Naive thymus-derived CD8-positive, alpha-beta T cell (primary cell): ENCODE measurements around the gene URB1. TPM values are rescaled to one million over a fixed set of nuclear protein-coding genes. Genes with fewer than 3 reads are reported as not detected.
A peak's percentile ranks its signal among the peaks of the same experiment; 100 is the strongest.

Experiments
- ATAC-seq, 2 donors: fragments of 150-1000 bp; cut with Tn5 transposase in 1 of 2; sonication (Bioruptor Pico), chemical (Tn5 transposase) in 1 of 2; 1 replicate in 1 of 2; 2 replicates in 1 of 2; pipeline ENCODE4 v1.10.0; 2021; ENCODE audit warnings: mild to moderate bottlenecking in 2 of 2, moderate library complexity in 2 of 2
- POLR2A ChIA-PET: fragments of 350-600 bp; sonication (Branson Sonifier 250); formaldehyde crosslinking; loops from one replicate; lab custom pipeline; 2021; ENCODE audit warnings: antibody characterized with exemption; lab: Charles Lee
- DNase-seq, 10 donors: peaks; one replicate each; pipeline versions ENCODE4 v3.0.0 to v3.0.0-alpha.2; 2020 to 2022
- H3K27ac Mint-ChIP-seq, 10 donors: one replicate each; pipeline ENCODE4 v1.8.0; 2020 to 2022; ENCODE audit warnings: mild to moderate bottlenecking in 10 of 10, mixed read lengths in 10 of 10, moderate library complexity in 4 of 10, inconsistent platforms in 1 of 10
- H3K27me3 Mint-ChIP-seq, 5 donors: one replicate each; pipeline ENCODE4 v1.8.0; 2021 to 2022; ENCODE audit warnings: mixed read lengths in 5 of 5
- H3K36me3 Mint-ChIP-seq, 3 donors: one replicate each; pipeline ENCODE4 v1.8.0; 2020 to 2022; ENCODE audit warnings: mixed read lengths in 3 of 3, mild to moderate bottlenecking in 2 of 3, inconsistent platforms in 1 of 3
- H3K4me1 Mint-ChIP-seq, 4 donors: one replicate each; pipeline ENCODE4 v1.8.0; 2021 to 2022; ENCODE audit warnings: mixed read lengths in 4 of 4
- H3K4me3 Mint-ChIP-seq, 10 donors: one replicate each; pipeline ENCODE4 v1.8.0; 2020 to 2022; ENCODE audit warnings: mild to moderate bottlenecking in 10 of 10, mixed read lengths in 10 of 10, moderate library complexity in 6 of 10, inconsistent platforms in 1 of 10
- H3K9me3 Mint-ChIP-seq, 9 donors: one replicate each; pipeline ENCODE4 v1.8.0; 2020 to 2022; ENCODE audit warnings: mixed read lengths in 9 of 9, mild to moderate bottlenecking in 3 of 9, inconsistent platforms in 1 of 9, moderate library complexity in 1 of 9
- polyA plus RNA-seq, 3 donors: library from polyadenylated mRNA; unstranded; fragments of 300-500 nt; fragmentation: Illumina TruSeq; gene quantifications; one replicate each; pipeline ENCODE4 v1.2.3, GENCODE V29; 2021
- total RNA-seq, 8 experiments: library from RNA in 2 of 8; stranded (reverse) in 2 of 8; gene quantifications; one replicate each; pipeline ENCODE4 v1.2.3 and lab custom pipeline; 2021 to 2026

Gene URB1
- total and polyA plus RNA-seq, 5 experiments from 2014 or later = 2.2 to 22.7 (median 5.6) TPM

DNA sequence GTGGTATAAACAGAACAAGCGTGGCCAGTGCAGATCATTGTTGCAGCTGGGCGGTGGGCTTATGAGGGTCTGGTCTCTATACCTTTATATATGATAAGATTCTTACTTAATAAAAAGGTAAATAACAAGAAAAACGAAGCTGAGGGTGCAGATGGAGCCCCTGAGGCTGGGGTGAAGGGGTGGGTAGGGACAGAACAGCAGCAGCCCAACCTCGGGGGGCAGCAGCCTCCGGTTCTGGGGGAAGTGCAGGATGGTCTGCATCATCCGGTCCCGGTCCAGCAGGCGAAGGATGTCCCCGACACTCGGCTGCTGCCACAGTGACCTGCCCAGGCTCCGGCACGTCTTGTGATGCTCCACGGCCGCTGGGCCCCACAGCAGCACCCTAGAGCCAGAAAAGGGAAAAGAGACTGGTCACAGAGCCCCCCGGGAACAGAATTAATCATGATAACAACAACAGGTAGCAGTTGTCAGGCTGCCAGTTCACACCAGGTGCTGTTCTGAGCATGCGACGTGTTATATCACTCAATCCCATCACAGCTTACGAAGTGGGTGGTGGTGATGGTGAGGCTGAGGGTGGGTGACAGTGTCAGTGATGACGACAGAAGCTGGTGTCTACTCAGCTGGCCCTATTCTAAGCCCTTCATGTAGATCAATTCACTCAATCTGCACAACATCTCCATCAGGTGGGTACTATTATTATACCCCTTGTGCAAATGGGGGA is 58.7 kb downstream of the URB1 start:
- Mint-ChIP-seq H3K27ac (peak overlapping the region in 1 of 10 donors; percentile 21), H3K4me3 (no peak overlapping the region), H3K27me3 (no peaks in the 10 kb centered on the region), H3K36me3 (peaks cover 21 to 99% (median 53%) of the 10 kb centered on the region in 3 donors), H3K9me3 (no peaks in the 10 kb centered on the region), H3K4me1 (peaks cover 0 to 2% (median 1%) of the 10 kb centered on the region in 4 donors)
- ATAC-seq (no peak), DNase-seq (no peak)
- POLR2A ChIA-PET = no interaction called here

GRCh38 chr21:32332463-32332951 is 60.3 kb downstream of the URB1 start:
- H3K9me3 Mint-ChIP-seq = peaks cover 0 to 3% (median 0%) of the 10 kb centered on the region in 9 donors
- peaks cover 18 to 97% (median 63%) of the 10 kb centered on the region in 3 donors for H3K36me3 Mint-ChIP-seq
- no peak overlapping the region for H3K27ac Mint-ChIP-seq
- no peaks in the 10 kb centered on the region for H3K27me3 Mint-ChIP-seq
- ATAC-seq (no peak), DNase-seq (no peak)
- no peak overlapping the region for H3K4me3 Mint-ChIP-seq
- peaks cover 0 to 2% (median 1%) of the 10 kb centered on the region in 4 donors for H3K4me1 Mint-ChIP-seq
- POLR2A ChIA-PET = no interaction called here

- Mint-ChIP-seq H3K4me3 (no peak overlapping the region), H3K27ac (peak overlapping the region in 1 of 10 donors; percentile 19)
- DNase-seq = no peak
Observed at GRCh38 chr21:32331444-32332305, 61.1 kb downstream of the URB1 start.

DNA sequence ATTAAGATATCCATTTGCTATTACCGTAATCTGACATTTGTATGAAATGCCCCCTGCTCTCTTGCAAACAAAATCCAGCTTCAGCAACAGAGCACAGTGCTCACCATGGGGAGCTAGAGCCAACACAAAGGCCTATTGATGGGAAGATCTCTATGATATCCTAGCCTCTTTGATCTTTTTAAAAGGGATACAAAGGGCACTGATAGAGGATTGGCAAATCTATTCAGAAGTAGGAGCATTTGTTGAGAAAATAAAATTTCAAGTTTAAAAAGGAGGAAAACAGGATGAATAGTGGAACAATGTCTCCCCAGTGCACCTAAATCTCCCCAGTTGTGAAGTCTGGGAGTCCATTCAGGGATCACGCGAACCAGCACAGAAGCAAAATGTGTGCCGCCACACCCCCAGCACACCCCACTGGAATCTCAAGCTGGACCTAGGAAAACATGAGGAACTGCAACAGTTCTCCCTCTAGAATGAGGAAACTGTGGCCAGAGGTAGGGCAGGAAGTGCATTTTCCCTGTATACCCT is 62.0 kb downstream of the URB1 start:
- DNase-seq (no peak), ATAC-seq (no peak)
- Mint-ChIP-seq H3K36me3 (peaks cover 18 to 97% (median 70%) of the 10 kb centered on the region in 3 donors), H3K27me3 (no peaks in the 10 kb centered on the region), H3K27ac (peak overlapping the region in 2 of 10 donors; percentile 5 to 49), H3K4me3 (no peak overlapping the region), H3K4me1 (peaks cover 0 to 2% (median 1%) of the 10 kb centered on the region in 4 donors), H3K9me3 (peaks cover 0 to 3% (median 0%) of the 10 kb centered on the region in 9 donors)
- POLR2A ChIA-PET = no interaction called here

More at GRCh38 chr21:32331444-32332305, 61.1 kb downstream of the URB1 start:
- Mint-ChIP-seq H3K9me3 (peaks cover 0 to 3% (median 0%) of the 10 kb centered on the region in 9 donors), H3K4me1 (peaks cover 0 to 2% (median 1%) of the 10 kb centered on the region in 4 donors), H3K27me3 (no peaks in the 10 kb centered on the region), H3K36me3 (peaks cover 18 to 97% (median 71%) of the 10 kb centered on the region in 3 donors)
- POLR2A ChIA-PET = no interaction called here
- no peak for ATAC-seq

- Mint-ChIP-seq H3K9me3 (peaks cover 0 to 3% (median 0%) of the 10 kb centered on the region in 9 donors), H3K27me3 (no peaks in the 10 kb centered on the region), H3K36me3 (peaks cover 25 to 97% (median 67%) of the 10 kb centered on the region in 3 donors), H3K4me3 (no peak overlapping the region), H3K4me1 (peaks cover 0 to 2% (median 0%) of the 10 kb centered on the region in 4 donors), H3K27ac (no peak overlapping the region)
- no peak for ATAC-seq
- no peak for DNase-seq
- POLR2A ChIA-PET = no interaction called here
Observed at GRCh38 chr21:32329776-32330175, 63.0 kb downstream of the URB1 start.

GRCh38 chr21:32329331-32329730 is 63.5 kb downstream of the URB1 start:
- Mint-ChIP-seq H3K27ac (peak overlapping the region in 1 of 10 donors; percentile 24), H3K4me3 (no peak overlapping the region), H3K4me1 (peaks cover 0 to 2% (median 0%) of the 10 kb centered on the region in 4 donors), H3K27me3 (no peaks in the 10 kb centered on the region), H3K9me3 (peaks cover 0 to 3% (median 0%) of the 10 kb centered on the region in 9 donors), H3K36me3 (peaks cover 25 to 97% (median 70%) of the 10 kb centered on the region in 3 donors)
- DNase-seq (no peak), ATAC-seq (no peak)
- POLR2A ChIA-PET = no interaction called here

GRCh38 chr21:32328595-32328994 is 64.2 kb downstream of the URB1 start:
- POLR2A ChIA-PET = no interaction called here
- ATAC-seq (no peak), DNase-seq (no peak)
- Mint-ChIP-seq H3K4me1 (peaks cover 0 to 2% (median 0%) of the 10 kb centered on the region in 4 donors), H3K36me3 (peaks cover 25 to 97% (median 69%) of the 10 kb centered on the region in 3 donors), H3K9me3 (peaks cover 0 to 3% (median 0%) of the 10 kb centered on the region in 9 donors), H3K4me3 (no peak overlapping the region), H3K27ac (no peak overlapping the region), H3K27me3 (no peaks in the 10 kb centered on the region)

DNA sequence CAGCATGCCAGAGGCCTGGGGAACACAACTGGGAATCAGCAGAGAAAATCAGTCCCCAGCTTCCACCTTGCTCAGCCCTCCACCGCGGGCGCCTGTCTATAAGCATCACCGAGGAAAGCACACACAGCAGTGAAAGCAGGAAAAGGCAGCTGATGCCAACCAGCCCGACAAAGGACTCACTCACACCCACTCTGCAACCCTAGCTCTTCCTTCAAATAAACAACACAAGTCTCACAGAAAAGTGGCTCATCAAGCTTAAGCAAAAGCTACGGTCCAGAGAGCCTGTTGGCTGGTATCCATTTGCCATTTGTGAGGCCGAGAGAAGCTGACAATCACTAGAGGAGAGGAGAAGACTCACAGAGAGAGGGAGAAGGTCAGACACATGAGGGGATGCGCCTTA is 67.1 kb downstream of the URB1 start:
- Mint-ChIP-seq H3K27ac (peak overlapping the region in 1 of 10 donors; percentile 6), H3K9me3 (peaks cover 0 to 3% (median 0%) of the 10 kb centered on the region in 9 donors), H3K27me3 (no peaks in the 10 kb centered on the region), H3K4me3 (no peak overlapping the region), H3K36me3 (peaks cover 11 to 97% (median 56%) of the 10 kb centered on the region in 3 donors), H3K4me1 (no peaks in the 10 kb centered on the region)
- no peak for DNase-seq
- no peak for ATAC-seq
- POLR2A ChIA-PET = no interaction called here

DNA sequence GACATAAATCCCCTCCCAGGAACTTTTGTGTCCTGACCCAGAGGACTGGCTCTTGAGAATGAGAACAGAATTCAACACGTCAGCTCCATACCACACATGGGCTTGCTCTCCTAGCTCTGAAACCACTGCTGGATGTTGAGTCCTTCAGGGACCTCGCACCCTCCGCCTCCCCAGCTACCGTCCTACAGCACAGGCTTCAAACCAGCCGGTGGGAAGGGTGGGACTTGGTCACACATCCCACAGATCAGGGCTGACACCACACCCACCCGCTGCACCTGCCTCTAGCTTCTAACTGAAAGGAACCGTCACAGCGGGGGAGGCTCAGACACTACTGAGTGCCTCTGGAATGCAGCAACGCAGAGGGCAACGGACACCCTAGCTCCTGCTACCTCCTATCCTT is 70.1 kb downstream of the URB1 start:
- Mint-ChIP-seq H3K4me1 (no peaks in the 10 kb centered on the region), H3K9me3 (peaks cover 0 to 2% (median 0%) of the 10 kb centered on the region in 9 donors), H3K4me3 (no peak overlapping the region), H3K27ac (peak overlapping the region in 1 of 10 donors; percentile 79), H3K36me3 (peaks cover 9 to 99% (median 50%) of the 10 kb centered on the region in 3 donors), H3K27me3 (no peaks in the 10 kb centered on the region)
- POLR2A ChIA-PET = no interaction called here
- no peak for DNase-seq
- ATAC-seq = no peak

- no peaks in the 10 kb centered on the region for H3K4me1 Mint-ChIP-seq
- POLR2A ChIA-PET = no interaction called here
- no peaks in the 10 kb centered on the region for H3K9me3 Mint-ChIP-seq
- no peaks in the 10 kb centered on the region for H3K27me3 Mint-ChIP-seq
- DNase-seq (no peak), ATAC-seq (no peak)
- no peak overlapping the region for H3K27ac Mint-ChIP-seq
- H3K36me3 Mint-ChIP-seq = peaks cover 7 to 99% (median 46%) of the 10 kb centered on the region in 3 donors
- H3K4me3 Mint-ChIP-seq = no peak overlapping the region
Observed at GRCh38 chr21:32322103-32322502, 70.7 kb downstream of the URB1 start.

DNA sequence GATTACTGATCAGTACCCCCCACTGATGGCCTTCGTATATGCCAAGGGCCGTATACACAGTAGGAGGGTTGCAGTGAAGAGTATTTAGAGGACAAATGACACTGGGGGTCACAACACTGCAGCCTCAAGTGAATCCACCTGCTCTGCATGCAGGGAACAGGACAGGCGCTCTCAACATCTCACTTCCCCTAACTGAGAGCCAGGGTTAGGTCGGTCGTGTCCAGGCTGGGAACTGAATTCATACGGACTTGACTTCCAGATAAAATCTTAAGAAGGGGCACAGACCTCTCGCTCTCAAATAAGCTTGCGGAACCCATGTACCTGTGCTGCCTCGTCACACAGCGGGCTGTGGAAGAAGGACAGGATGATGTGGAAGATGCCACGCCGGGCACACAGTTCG is 71.3 kb downstream of the URB1 start:
- Mint-ChIP-seq H3K4me1 (no peaks in the 10 kb centered on the region), H3K4me3 (no peak overlapping the region), H3K27ac (no peak overlapping the region), H3K9me3 (no peaks in the 10 kb centered on the region), H3K36me3 (peaks cover 7 to 97% (median 40%) of the 10 kb centered on the region in 3 donors), H3K27me3 (no peaks in the 10 kb centered on the region)
- POLR2A ChIA-PET = no interaction called here
- no peak for ATAC-seq
- DNase-seq = no peak

DNA sequence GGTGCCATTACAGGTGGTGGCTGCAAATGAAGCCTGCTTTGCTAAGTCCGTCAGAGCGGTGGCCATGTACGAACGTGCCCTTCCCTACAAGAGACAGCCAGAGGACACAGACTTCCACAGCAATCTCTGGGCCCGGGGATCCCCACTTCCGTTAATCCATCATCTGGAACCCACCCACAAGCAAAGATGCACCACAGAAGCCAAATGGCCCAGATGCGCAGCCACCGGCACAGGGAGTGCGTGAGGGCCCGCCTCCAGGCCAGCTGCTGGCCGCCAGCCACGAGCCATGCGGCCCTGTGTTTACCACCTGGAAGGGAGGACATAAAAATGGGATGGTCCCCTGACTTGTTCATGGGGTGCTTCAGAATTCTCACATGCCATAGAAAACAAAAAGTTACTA is 72.1 kb downstream of the URB1 start:
- Mint-ChIP-seq H3K36me3 (peaks cover 7 to 97% (median 38%) of the 10 kb centered on the region in 3 donors), H3K4me3 (no peak overlapping the region), H3K27ac (no peak overlapping the region), H3K27me3 (no peaks in the 10 kb centered on the region), H3K9me3 (no peaks in the 10 kb centered on the region), H3K4me1 (no peaks in the 10 kb centered on the region)
- POLR2A ChIA-PET = no interaction called here
- ATAC-seq (no peak), DNase-seq (no peak)
